SK-N-SH treated with all-trans-retinoic acid at 6 μM for 48 hours (cell line): Measurements from ENCODE around the gene LMO7.

Experiments
- ARNTL ChIP-seq: fragments of 450-650 bp; formaldehyde crosslinking; IDR thresholded peaks from 2 replicates; pipeline ENCODE4 v1.5.0; 2020; ENCODE audit warnings: low read depth, mild to moderate bottlenecking, moderate library complexity, borderline replicate concordance
- ESRRG ChIP-seq: fragments of 250-450 bp; sonication (Bioruptor Pico); IDR thresholded peaks from 2 replicates; pipeline ENCODE4 v1.6.1; 2021; ENCODE audit warnings: mild to moderate bottlenecking
- PPARA ChIP-seq: fragments of 250-450 bp; sonication (Bioruptor Pico); IDR thresholded peaks from 2 replicates; pipeline ENCODE4 v1.5.0; 2020; ENCODE audit warnings: mild to moderate bottlenecking, borderline replicate concordance
- ZFP3 ChIP-seq: fragments of 250-450 bp; sonication (Bioruptor Pico); IDR thresholded peaks from 2 replicates; pipeline ENCODE4 v1.5.0; 2020; ENCODE audit warnings: mild to moderate bottlenecking, moderate library complexity
- TF ChIP-seq, protein P1 (sequence below): fragments of 250-450 bp; sonication (Bioruptor Pico); IDR thresholded peaks from 2 replicates; pipeline ENCODE4 v1.5.1; 2021; ENCODE audit warnings: mild to moderate bottlenecking, moderate library complexity
- TF ChIP-seq, protein P2 (sequence below): fragments of 250-450 bp; sonication (Bioruptor Pico); IDR thresholded peaks from 2 replicates; pipeline ENCODE4 v1.8.0; 2021; ENCODE audit warnings: low read depth, mild to moderate bottlenecking, moderate library complexity, borderline replicate concordance

DNA sequence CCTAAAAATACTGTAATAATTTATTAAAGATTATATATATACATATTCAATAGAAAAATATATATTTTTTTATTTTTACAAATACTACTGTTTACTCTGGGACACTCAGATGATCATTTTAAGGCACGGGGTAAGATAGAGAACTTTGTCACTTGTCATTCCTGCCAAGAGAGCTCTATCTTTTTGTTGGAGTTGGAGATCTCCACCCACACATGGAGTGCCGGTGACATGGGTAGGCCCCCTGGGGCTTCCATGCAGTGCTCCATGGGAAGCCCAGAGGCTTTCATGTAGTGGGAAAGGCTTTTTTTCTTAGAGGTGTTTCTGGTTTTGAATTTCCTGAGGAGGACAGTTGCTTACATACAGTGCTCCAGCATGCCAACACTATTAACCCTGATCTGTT lies 81.4 kb downstream of the LMO7 start:
- TF ChIP-seq, protein P1, sequence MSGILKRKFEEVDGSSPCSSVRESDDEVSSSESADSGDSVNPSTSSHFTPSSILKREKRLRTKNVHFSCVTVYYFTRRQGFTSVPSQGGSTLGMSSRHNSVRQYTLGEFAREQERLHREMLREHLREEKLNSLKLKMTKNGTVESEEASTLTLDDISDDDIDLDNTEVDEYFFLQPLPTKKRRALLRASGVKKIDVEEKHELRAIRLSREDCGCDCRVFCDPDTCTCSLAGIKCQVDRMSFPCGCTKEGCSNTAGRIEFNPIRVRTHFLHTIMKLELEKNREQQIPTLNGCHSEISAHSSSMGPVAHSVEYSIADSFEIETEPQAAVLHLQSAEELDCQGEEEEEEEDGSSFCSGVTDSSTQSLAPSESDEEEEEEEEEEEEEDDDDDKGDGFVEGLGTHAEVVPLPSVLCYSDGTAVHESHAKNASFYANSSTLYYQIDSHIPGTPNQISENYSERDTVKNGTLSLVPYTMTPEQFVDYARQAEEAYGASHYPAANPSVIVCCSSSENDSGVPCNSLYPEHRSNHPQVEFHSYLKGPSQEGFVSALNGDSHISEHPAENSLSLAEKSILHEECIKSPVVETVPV (CRISPR knock-in tag) = no peak
- TF ChIP-seq ESRRG (CRISPR knock-in tag) = no peak
- TF ChIP-seq ZFP3 = no peak
- TF ChIP-seq, protein P2, sequence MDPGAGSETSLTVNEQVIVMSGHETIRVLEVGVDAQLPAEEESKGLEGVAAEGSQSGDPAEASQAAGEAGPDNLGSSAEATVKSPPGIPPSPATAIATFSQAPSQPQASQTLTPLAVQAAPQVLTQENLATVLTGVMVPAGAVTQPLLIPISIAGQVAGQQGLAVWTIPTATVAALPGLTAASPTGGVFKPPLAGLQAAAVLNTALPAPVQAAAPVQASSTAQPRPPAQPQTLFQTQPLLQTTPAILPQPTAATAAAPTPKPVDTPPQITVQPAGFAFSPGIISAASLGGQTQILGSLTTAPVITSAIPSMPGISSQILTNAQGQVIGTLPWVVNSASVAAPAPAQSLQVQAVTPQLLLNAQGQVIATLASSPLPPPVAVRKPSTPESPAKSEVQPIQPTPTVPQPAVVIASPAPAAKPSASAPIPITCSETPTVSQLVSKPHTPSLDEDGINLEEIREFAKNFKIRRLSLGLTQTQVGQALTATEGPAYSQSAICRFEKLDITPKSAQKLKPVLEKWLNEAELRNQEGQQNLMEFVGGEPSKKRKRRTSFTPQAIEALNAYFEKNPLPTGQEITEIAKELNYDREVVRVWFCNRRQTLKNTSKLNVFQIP = no peak
- TF ChIP-seq PPARA (CRISPR knock-in tag) = no peak
- TF ChIP-seq ARNTL (CRISPR knock-in tag) = no peak
